NCI-H2196 (cell line): ENCODE results near the gene C11orf52.
A peak's percentile ranks its signal among the peaks of the same experiment; 100 is the strongest.
"Not testable (repeated sequence)": the region's sequence is repeated elsewhere in the genome, so short reads cannot be mapped to it uniquely, and the experiment has no call there.

ENCODE experiments used
- DNase-seq: peaks from one replicate; lab custom pipeline; 2025; ENCODE audit not compliant: unreplicated experiment; lab: John Stamatoyannopoulos, UW

Gene C11orf52, protein sequence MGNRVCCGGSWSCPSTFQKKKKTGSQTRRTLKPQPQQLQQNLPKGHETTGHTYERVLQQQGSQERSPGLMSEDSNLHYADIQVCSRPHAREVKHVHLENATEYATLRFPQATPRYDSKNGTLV

DNA sequence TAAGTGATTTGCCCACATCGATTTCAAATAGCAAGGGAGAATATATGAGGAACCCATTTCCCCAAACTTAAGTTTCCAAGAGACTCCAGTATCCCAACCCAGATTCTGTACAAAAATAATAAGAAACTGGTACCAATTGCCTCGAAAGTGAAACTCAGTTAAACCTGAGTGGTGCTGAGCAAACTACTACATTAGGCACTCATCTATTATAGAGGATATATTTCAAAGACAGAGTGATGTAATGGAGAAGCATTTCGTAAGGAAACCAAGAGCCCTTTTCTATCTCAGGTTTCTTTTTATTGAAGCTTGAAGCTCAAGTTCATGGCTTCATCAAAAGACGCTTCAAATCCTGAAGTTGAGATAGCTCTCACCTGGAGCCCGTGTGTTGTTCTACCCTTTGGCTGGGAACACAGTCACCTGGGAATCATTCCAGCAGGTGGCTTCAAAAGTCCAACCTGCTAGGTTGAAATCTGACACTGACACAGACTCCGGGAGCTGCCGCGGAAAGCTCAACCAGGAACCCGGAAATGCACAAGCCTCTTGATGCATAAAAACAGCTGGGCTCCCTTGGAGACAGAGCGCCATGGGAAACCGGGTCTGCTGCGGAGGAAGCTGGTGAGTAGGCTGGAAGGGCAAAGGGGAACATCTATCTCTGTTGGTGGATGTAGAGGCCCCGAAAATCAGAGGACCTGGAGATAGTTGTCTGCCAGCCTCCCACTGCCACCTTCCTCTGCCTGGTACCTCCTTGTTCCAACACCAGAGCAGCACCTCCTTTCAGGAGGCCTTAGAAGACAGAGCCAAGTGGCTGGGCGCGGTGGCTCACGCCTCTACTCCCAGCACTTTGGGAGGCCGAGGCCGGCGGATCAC is at the start of gene C11orf52:
Gene C11orf52 (plus strand): TSS at position 524 of the 867 bp plus-strand sequence. CDS start 60 bp downstream, at position 584.
- peak; percentile 94 for DNase-seq

DNA sequence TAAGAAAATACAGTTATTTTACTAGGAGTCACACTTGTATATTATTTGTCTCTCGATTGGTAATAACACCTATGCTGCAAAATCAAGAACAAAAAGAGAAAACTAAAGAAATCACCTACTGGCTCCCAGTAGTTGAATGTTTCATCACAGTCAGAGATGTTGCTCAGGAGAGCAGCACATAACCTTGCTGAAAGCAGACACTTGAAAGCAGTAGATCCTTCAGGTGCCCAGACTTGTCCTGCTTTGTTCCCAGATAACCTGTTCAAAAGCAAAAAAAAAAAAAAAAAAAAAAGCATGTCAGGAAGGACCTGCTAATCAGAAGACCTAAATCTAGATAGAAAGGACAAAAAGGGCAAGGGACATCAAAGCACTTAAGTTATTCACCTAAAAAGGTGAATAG is 48.6 kb upstream of the C11orf52 start:
- no peak for DNase-seq

DNA sequence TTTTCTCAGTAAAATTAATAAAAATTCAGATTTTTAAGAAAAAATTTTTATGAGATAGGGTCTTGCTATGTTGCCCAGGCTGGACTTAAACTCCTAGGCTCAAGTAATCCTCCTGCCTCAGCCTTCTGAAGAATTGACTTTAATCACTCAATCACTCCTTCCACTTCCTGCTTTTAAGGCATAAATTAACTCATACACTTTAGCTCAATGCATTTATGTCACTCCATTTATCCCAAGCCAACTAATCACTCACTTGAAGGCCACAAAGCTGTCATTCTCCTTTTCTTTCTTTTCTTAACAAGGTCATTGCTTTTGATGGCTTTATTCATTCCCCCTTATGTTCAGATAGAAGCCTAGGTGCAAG is 48.2 kb upstream of the C11orf52 start:
- DNase-seq = no peak

DNA sequence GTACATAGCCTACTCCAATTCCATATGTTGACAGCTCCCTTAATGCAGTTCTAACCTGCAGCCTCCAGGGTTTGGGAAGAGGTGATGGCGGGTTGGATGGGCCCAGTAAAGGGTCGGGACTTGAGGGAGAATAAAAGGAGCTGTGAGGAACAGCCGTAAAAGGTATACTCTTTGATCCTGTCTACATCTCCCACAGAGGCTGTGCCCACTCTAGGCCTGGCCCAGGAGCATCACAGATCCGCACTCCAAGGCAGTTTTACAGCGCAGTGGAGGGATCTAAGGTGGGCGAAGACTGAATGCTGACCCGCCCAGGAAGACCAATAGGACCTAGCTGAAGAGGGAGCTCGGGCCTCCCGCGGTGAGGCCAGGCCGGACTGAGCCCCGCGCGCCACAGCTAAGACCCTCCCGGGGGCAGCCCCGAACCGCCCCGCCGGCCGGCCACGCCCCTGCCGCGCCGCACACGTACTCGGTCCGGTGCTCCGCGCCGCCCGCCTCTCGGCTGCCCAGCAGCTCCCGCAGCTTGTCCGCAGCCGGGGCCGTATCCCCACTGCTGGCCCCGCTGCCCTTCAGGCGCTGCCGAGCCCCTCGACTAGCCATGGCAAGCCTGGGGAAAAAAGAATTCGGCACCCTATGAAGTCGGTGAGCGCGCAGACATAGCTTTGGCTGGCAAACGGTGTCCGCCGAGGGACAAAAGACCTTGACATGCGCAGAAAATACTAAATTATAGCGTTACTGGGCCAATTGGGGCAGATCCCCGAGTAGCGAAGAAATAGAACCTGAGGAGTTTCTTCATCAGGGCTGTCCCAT is 47.6 kb upstream of the C11orf52 start, which contains the start of gene ALG9:
Gene ALG9 (minus strand): TSS at position 696 of the 807 bp plus-strand sequence. CDS start 99 bp downstream, at position 597.
- DNase-seq = peak; percentile 69

DNA sequence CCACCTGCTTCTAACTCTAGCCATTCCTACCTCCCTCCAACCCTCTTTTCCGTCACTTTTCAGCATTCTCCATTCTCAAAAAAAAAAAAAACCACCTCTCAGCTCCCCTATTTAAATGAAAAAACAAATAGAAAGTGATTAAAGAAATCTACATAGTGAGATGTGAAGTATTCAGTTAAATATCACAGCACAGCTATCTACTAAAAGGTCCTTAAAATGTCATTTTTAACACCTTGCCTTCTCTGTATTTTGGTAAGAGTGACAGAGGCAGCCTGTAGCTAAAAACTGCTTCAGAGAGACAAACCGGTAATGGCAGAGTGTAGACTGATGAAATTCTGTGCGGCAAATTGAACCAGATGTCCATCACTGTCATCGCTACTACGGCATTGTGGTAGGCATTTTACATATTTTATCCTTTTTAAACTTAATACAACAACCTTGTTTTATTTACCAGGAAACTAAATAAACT is 47.0 kb upstream of the C11orf52 start:
- no peak for DNase-seq

DNA sequence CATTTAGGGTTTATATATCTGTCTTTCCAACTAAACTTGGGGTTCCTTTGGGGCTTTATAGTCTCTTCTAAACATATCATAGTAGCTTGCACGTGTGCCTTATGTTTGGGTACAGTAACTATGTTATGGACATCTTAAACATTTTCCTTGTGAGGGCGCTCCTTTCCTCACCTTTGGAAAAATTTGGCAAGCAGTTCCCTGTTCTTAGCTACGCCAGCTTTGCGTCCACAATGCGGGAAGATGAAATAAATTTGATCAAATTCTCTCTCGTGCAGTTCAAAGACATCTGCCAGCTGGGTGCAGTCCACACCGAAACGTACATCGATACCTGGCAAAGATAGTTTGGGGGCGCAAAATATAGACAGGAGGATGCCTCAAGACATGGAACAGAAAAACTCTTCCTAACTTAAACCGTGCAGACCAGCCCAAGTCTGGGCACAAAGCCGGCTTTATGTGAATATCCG is 40.3 kb upstream of the C11orf52 start:
- peak; percentile 25 for DNase-seq

DNA sequence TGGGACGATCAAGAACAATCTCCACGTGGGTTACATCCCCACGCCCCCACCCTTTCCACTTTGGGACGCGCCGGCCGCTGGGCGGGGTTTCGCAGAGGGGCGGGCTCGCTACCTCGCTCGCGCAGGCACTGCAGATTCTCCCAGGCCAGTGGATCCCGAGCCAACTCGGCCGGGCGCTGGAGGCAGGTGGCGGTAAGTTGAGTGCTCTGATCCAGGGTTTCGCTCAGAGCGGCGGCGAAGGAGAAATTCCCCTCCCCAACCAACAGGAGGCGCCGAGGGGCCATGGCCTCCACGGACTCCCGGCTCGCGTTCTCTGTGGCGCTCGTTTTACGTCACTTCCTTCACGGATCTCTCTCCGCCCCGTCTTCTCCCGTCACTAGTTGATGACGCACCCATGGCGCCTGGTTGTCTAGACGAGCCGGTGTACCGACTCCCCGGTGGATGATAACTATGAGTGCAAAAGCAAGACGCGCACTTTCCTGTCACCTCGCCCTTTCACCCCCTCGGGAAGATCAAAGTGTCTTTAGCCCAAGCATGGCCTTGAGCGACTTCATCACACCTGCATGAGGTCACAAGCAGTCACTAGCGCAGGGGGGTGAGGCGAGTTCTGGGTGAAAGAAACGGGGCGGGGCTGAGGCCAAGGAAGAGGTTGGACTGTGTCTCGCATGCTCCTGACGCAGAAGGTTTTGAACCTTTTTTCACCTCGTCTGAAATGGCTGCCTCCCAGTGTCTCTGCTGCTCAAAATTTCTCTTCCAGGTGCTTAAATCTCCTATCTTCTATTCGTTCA is 39.7 kb upstream of the C11orf52 start, which contains the start of the genes CFAP68 and FDXACB1:
Gene CFAP68 (plus strand): TSS at position 693 of the 788 bp plus-strand sequence. CDS start 20 bp downstream, at position 713.
Gene FDXACB1 (minus strand): TSS at position 317 of the 788 bp plus-strand sequence. CDS start 33 bp downstream, at position 284.
- DNase-seq = peak; percentile 98

DNA sequence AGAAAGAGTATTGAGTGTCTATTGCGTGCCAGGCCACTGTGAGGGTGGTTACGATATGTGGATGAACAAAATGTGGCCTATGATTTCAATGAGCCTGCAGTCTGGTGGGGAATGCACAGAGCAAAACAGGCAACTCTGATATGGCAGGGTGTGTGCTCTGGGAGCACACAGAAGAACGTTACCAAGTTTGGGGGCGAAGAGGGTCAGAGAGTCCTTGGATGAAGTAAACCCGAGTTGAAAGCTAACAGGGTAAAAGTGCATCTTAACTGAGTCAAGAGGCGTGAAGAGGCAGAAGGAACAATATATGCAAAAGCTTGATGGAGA is 39.1 kb upstream of the C11orf52 start:
- DNase-seq = no peak

DNA sequence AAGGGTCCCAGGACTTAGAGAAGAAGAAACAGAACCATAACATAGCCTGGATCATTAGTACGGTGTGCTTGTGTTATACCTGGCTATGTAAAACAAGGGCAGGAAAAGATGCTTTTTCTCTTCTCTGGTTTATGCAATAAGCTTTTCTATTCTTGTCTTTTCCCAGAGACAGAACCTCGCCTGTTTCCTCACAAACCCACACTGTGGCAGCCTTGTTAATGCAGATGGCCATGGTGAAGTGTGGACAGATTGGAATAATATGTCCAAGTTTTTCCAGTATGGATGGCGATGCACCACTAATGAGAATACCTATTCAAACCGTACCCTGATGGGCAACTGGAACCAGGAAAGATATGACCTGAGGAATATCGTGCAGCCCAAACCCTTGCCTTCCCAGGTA is 36.5 kb upstream of the C11orf52 start:
- no peak for DNase-seq

DNA sequence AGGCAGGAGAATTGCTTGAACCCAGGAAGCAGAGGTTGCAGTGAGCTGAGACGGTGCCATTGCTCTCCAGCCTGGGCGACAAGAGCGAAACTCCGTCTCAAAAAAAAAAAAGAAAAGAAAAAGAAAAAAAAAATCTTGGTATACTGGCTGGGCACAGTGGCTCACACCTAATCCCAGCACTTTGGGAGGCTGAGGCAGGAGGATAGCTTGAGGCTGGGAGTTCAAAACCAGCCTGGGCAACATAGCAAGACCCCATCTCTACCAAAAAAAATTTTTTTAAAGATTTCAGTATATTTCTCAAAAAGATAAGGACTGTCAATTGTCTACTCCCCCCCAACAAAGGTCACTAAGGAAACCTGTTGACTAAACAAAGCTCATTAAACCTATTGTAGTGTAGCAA is 33.7 kb upstream of the C11orf52 start:
- not testable (repeated sequence) for DNase-seq

DNA sequence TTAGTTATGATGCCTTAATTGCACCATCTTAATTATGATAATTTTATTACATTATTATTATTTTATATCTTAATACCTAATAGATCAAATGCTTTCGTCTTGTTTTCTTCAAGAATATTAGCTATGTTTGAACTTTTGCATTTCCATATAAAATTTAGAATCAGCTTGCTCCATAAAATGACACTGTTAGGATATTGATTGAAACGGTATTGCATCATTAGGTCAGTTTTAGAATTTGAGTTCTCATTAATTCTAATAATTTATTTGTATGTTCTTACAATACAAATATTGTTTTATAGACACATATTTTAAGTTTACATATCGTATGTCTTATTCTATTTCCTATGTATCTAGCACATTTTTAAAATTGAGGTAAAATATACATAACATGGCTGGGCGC is 32.7 kb upstream of the C11orf52 start:
- DNase-seq = no peak

DNA sequence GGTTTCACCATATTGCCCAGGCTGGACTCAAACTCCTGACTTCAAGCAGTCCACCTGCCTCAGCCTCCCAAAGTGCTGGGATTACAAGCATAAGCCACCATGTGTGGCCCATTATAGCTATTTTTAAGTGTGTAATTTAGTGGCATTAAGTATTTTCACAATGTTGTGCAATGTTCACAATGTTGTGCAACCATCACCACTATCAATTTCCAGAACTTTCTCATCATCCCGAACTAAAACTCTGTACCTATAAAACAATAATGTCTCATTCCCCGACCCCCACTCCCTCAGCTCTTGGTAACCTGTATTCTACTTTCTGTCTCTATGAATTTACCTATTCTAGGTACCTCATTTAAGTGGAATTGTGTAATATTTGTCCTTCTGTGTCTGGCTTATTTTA is 31.9 kb upstream of the C11orf52 start:
- no peak for DNase-seq

DNA sequence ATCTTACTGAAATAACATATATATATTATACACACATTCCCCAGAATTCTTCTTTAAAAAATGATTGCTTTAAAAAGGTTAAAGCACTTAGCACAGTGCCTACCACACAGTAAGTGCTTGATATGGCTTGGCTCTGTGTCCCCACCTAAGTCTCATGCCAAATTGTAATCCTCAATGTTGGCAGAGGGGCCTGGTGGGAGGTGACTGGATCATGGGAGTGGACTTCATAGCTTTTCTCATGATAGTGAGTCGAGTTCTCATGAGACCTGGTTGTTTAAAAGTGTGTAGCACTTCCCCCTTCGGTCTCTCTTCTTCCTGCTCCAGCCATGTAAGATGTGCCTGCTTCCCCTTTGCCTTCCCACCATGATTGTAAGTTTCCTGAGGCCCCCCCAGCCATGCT is 13.3 kb upstream of the C11orf52 start:
- no peak for DNase-seq

DNA sequence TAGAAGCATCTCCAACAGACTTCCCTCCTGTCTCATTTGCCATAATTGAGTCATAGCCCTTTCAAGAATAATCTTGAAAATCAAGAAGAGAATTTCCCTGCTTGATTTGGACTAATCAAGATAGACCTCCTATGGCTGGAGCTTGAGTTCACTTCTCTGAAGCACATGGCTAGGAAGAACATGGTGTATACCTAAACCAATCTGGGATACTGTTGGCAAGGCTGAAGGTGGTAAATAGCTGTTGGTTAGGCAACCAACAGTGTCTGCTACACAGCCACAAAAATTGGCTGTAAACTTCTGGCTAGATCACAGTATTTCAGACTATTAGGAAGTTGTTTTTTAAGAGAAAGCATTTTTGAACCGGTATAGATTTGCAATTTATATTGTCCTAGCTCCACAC is 12.0 kb upstream of the C11orf52 start:
- DNase-seq = no peak

DNA sequence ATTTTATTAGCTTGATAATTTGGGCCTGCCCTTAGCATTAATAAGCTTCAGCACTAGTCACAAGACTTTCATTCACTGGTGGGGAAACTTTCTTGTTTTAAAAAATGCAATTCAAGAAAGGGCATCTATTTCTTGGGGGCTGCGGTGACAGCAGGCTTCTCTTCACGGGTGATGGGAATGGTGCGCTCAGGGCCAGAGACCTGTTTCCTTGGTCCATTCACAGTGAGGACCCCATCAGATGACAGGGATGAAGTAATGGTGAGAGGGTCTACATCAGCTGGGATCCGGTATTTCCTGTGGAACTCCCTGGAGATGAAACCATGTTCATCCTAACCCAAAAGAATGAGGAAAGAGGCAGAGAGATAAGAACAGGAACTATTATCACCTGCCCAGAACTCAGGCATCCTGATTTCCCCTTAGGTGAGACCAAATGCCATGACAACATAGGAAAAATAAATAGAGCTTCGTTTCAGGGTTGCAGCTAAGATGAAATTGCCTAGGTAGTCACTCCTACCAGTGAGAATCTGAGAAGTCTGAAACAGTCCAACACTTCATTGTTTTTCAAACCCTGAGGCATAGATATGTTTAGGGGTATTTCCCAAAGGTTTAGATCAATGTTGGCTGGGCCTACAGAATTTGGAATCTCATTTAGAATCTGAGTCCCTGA is 9.9 kb upstream of the C11orf52 start:
- DNase-seq = no peak

DNA sequence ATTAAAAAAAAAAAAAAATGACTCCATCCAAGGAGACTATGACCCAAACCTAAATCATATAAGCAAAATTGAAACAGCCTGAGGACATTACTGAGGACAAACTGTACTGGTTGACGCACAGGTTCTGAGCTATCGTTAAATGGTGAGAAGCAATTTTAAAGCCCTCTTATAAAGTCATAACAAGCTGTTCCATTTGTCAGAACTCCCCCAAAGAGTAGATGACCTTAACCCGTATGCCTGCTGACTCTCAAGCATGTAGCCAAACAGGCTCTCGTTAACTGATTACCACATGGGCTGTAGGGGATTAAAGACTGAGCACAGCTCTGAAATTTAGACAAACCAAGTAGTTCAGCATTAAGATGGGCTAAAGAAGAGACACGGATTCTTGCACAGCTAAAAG is 9.3 kb upstream of the C11orf52 start:
- no peak for DNase-seq

DNA sequence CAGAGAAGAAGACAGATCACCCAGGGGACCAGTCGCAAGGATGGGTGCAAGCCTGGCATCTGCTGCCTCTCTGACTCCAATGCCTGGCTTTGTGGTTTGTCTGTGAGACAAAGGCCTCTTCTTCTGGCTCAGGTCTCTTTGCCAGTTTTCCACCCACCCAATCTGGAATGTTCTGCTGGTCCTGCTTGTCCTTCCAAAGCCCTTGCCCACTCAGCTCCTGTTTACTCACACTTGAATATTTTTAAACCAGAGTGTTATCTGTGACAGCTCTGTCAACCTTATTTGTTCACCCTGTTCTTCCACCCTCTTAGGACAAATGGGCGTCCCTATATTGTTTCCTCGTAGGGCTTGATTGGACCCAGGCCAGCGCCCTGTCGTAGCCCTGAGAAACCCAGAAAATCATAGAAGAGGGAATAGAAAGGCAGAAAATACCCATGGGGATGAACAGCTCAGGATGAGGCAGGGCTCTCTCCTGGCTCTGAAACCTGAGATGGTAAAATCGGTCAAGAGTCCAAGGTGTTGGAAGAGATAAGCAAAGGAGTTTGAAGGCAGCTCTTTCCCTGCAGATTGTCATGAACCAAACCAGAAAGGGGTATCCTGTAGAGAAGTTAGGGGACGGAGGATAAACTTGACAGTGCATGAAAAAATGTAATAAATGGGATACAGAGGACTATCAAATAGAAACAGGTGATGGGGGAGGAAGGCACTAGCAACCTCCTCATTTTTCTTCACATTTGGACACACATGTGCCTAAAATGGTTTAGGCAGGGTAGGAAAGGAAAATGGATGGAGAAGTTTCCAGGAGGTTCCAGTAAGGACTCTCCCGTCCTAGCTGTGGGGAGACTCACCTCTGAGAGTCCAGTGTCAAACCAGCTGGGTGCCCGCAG is 7.8 kb upstream of the C11orf52 start:
- no peak for DNase-seq

DNA sequence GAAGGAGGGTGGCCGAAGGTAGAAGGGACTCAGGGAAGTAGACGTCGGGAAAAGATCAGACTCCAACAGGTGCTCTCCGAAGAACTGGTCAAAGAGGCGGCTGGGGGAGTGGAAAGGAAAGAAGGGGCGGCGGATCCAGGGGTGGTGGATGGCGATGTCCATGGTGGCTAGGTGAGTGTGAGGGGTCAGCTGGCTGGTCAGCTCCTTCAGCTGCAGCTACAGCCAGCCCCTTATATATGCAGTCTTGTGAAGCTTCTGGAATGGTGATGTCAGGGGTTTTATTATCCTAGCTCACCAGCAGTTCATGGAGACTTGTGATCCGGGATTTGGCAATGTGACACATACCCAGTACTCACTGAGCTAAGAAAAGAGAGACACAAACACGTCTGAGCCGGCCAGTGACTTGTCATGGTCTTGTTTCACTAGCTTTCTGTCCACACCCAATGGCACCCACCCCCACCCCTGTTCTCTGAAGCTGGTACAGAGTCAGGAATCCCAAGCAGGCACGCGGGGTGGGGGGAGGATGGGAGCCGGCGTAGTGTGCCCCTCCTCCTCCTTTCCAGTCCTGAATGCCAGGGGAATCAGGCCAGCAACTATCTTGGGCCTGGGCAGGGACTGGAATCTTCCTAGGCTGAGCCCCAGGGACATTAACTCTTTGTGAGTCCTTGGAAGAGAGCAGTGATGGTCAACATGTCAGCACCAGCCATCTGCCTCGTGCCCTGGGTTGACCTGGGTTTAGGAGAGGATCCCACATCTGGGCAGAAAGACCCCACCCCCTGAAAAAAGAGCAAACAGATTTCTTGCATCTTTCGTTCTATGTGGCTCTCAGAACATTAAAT is 6.9 kb upstream of the C11orf52 start, which contains the start of gene CRYAB:
Gene CRYAB (minus strand): TSS at position 208 of the 839 bp plus-strand sequence. CDS start 46 bp downstream, at position 162.
- DNase-seq = no peak
